Heart left ventricle (tissue), 13 donors: Measurements from ENCODE around the gene FGB.

Experiments
- CTCF ChIP-seq, 12 donors: fragments of 200-600 bp; sonication (generic) in 4 of 12; IDR thresholded peaks; one replicate each; pipeline versions ENCODE4 v1.5.0 to v1.8.0; 2018 to 2022; ENCODE audit warnings: antibody characterized with exemption in 12 of 12, mild to moderate bottlenecking in 5 of 12
- POLR2A ChIP-seq, 2 donors: fragments of 450-650 bp; IDR thresholded peaks; one replicate each; pipeline ENCODE4 v1.6.1; 2017; ENCODE audit warnings: antibody characterized with exemption in 2 of 2, mild to moderate bottlenecking in 2 of 2, moderate library complexity in 2 of 2
- donor health status: ischemic (EF 13 %, LVEDD 7.1; RV severe dilation, severe dysfunction).
- donor health status: DM: no; HTN: yes; CAD: no.
- donor health status: DM: no; HTN: no; CAD: no.
- donor health status: ischemic (EF 25% LVEDD 6.9; RV normal size, moderate dysfunction).
- donor health status: ischemic (EF 25% LVEDD 5.7; RV mildly dilated, moderate dysfunction).
- donor health status: ischemic (EF 35%, LVEDD 5.7; RV mildly dilated, moderate dysfunction).
- donor health status: nonischemic (EF 11% LVEDD 7.7; RV severe dilation, severe dysfunction).
- donor health status: DM: yes; HTN: yes; CAD: no.
- donor health status: PGD.
- donor health status: ischemic (EF 29% LVEDD 5.4; RV normal size, mild dysfunction).
- donor health status: nonischemic (EF 23%, LVEDD 6.1; RV moderate dilation, normal function).

- peak in 6 of 12 donors; percentile 26 to 48 (median 44) for TF ChIP-seq CTCF (IDR thresholded peaks at IDR 0.05)
- peak in 1 of 2 donors; percentile 75 for TF ChIP-seq POLR2A (IDR thresholded peaks at IDR 0.05)
These were observed 12.7 kb upstream of the FGB start, which contains the start of gene PLRG1 for GRCh38 chr4:154549894-154550790.
